Suprapubic skin (tissue), 4 donors: ENCODE results near the gene SMAP1. TPM values are rescaled to one million over a fixed set of nuclear protein-coding genes. Genes with fewer than 3 reads are reported as not detected.

Experiments
- DNase-seq, 2 donors: peaks; one replicate each; pipeline ENCODE4 v3.0.0-alpha.2; 2019; ENCODE audit warnings: low spot score in 2 of 2
- H3K27ac ChIP-seq: fragments of 200-600 bp; sonication (generic); one replicate; pipeline ENCODE4 v1.5.1; 2019
- H3K27me3 ChIP-seq: fragments of 200-600 bp; sonication (generic); one replicate; pipeline ENCODE4 v1.5.1; 2019
- H3K36me3 ChIP-seq: fragments of 200-600 bp; sonication (generic); one replicate; pipeline ENCODE4 v1.5.1; 2019
- H3K4me1 ChIP-seq: fragments of 200-600 bp; sonication (generic); one replicate; pipeline ENCODE4 v1.5.1; 2019
- H3K4me3 ChIP-seq: fragments of 200-600 bp; sonication (generic); one replicate; pipeline ENCODE4 v1.5.1; 2019; ENCODE audit warnings: mild to moderate bottlenecking
- H3K9me3 ChIP-seq: fragments of 200-600 bp; sonication (generic); one replicate; pipeline ENCODE4 v1.5.1; 2019
- CTCF ChIP-seq, 2 donors: fragments of 200-600 bp in 1 of 2; fragments of 450-650 bp in 1 of 2; sonication (generic) in 1 of 2; IDR thresholded peaks; one replicate each; pipeline ENCODE4 v1.5.1; 2016 to 2019; ENCODE audit warnings: antibody characterized with exemption in 2 of 2, mild to moderate bottlenecking in 1 of 2, moderate library complexity in 1 of 2
- EP300 ChIP-seq: sonication (generic); formaldehyde crosslinking; IDR thresholded peaks from one replicate; pipeline ENCODE4 v1.6.1; 2017; ENCODE audit warnings: antibody characterized with exemption
- POLR2A ChIP-seq, 2 donors: fragments of 450-650 bp; IDR thresholded peaks; one replicate each; pipeline ENCODE4 v1.6.1; 2017; ENCODE audit warnings: antibody characterized with exemption in 2 of 2, mild to moderate bottlenecking in 2 of 2, moderate library complexity in 2 of 2
- POLR2AphosphoS5 ChIP-seq, 3 donors: sonication (generic); formaldehyde crosslinking; IDR thresholded peaks; one replicate each; pipeline ENCODE4 v1.6.1; 2017; ENCODE audit warnings: antibody characterized with exemption in 3 of 3
- WGBS: methylation state at CpG from one replicate; pipeline ENCODE4 v1.1.5; 2018; 5-methylcytosine and 5-hydroxymethylcytosine counted together
- total RNA-seq, 4 donors: library from RNA; depleted of rRNA; stranded (reverse); fragments of >200 nt; gene quantifications; one replicate each; pipeline ENCODE4 v1.1.0, GENCODE V29; 2016

The SMAP1 gene
- total RNA-seq, 4 donors from 2014 or later = 28.8 to 39.1 (median 30.8) TPM

DNA sequence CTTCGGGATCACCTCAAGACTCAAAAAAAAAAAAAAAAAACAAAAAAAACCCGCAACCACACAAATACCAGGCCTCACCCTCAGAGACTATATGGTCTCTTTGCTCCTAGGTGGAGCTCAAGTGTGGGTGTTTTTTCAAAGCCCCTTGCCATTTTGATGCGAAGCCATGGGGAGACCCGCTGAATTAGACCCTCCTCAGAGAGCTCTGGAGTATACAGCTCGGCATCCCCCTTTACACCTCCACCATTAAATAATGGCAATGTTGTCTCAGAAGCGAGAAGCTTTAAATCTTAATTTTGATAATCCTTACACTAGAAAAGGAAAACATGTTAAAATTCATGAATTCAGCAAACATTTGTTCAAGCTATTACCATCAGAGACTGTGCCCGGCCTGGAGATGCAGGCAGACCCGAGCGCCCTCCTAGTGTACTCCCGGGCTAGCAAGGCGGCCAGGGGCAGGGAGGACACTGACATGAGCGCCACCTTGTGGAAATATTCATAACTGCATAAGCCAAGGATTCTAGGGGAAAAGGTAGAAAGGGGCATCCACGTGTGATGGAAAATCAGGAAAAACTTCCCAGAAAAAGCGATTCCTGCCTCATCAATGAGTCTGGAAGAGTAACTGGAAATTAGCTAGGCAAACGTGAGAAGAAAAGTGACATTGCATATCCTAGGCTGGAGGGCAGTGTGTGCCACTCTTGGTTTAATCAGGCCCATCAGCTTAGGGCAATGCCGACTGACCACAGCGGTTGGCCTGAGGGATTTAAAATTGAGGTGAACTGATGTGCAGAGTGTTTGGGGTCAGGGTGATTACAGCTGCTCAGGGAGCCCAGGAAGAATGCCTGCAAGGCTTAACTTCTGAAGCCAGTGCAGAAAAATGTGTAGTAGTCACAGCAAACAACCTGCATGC, 216.6 kb downstream of the SMAP1 start:
- Histone ChIP-seq H3K27ac (no peak overlapping the region), H3K4me1 (no peaks in the 10 kb centered on the region), H3K36me3 (no peaks in the 10 kb centered on the region), H3K9me3 (no peaks in the 10 kb centered on the region), H3K4me3 (no peak overlapping the region), H3K27me3 (no peaks in the 10 kb centered on the region)
- no peak for DNase-seq
- TF ChIP-seq CTCF (IDR thresholded peaks at IDR 0.05) (peak; percentile 62 to 85), POLR2AphosphoS5 (IDR thresholded peaks at IDR 0.05) (no peak)
- WGBS = 39% methylated on average over 17 of the region's 17 CpGs

DNA sequence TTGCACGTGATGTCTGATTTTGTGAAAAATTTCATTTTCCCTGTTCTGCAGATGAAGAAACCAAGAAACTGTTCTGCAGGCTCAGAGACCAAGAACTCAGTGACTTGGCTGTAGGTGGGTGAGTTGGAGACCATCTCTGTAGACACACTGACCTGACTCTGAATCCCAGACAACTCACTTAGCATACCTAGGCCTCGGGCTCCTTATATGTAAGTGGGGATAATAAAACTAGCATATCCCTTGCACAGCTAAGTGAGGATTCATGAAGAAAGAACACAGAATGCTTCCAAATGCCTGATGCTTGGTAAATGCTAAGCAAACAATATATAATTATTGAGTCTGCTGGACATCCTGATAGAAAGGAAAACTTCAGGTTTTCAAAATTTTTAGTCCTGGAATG, 218.4 kb downstream of the SMAP1 start:
- Histone ChIP-seq H3K36me3 (no peaks in the 10 kb centered on the region), H3K9me3 (no peaks in the 10 kb centered on the region), H3K4me1 (no peaks in the 10 kb centered on the region), H3K27me3 (no peaks in the 10 kb centered on the region), H3K4me3 (no peak overlapping the region), H3K27ac (no peak overlapping the region)
- no peak for TF ChIP-seq POLR2A (IDR thresholded peaks at IDR 0.05)
- no peak for TF ChIP-seq POLR2AphosphoS5 (IDR thresholded peaks at IDR 0.05)
- TF ChIP-seq EP300 = no peak
- no peak for TF ChIP-seq CTCF (IDR thresholded peaks at IDR 0.05)
- WGBS = 75% methylated on average over 2 of the region's 2 CpGs
- no peak for DNase-seq

DNA sequence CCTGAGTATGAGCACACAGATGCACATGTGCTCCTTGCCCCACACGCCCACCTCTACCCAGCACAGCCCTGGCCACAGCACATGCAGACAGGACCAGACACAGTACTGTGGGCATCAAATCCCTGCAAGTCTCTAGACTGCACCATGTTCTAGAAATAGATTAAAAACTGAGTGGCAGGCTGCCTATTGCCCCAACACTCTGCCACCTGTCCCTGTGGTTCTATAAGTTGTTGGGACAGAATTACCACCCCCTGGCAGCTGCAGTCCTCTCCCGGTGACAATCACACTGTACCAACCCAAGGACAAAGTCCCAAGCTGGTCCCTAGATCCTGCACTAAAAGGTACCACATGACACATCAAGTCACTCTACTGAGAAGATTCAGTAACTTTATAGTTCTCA, 219.0 kb downstream of the SMAP1 start:
- Histone ChIP-seq H3K4me3 (no peak overlapping the region), H3K36me3 (no peaks in the 10 kb centered on the region), H3K27me3 (no peaks in the 10 kb centered on the region), H3K9me3 (no peaks in the 10 kb centered on the region), H3K27ac (no peak overlapping the region), H3K4me1 (no peaks in the 10 kb centered on the region)
- TF ChIP-seq POLR2AphosphoS5 (IDR thresholded peaks at IDR 0.05) = no peak
- TF ChIP-seq CTCF (IDR thresholded peaks at IDR 0.05) = no peak
- TF ChIP-seq EP300 = no peak
- TF ChIP-seq POLR2A (IDR thresholded peaks at IDR 0.05) = no peak
- no peak for DNase-seq
- 96% methylated on average over 2 of the region's 2 CpGs for WGBS

DNA sequence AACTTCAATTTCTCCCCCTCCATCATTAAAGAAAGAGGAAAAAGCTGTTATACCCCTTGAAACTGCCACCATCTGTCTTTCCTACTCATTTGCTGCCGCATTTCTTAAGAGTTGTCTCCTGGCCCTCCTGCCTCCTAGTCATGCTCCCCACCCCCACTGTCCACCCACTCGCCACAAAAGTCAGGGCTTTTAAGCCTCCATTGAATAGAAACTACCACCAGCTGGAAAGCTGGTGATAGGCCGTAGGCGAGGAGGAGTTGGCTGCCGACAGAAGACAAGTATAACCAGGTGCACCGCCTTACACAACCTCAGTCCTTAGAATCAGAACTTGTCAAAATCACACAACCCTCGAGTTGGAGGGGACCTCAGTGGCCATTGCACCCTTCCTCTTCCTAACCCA, 221.6 kb downstream of the SMAP1 start:
- TF ChIP-seq POLR2A (IDR thresholded peaks at IDR 0.05) (no peak), POLR2AphosphoS5 (IDR thresholded peaks at IDR 0.05) (no peak), CTCF (IDR thresholded peaks at IDR 0.05) (no peak), EP300 (no peak)
- WGBS = 86% methylated on average over 7 of the region's 7 CpGs
- Histone ChIP-seq H3K9me3 (no peaks in the 10 kb centered on the region), H3K4me1 (no peaks in the 10 kb centered on the region), H3K27ac (no peak overlapping the region), H3K4me3 (no peak overlapping the region), H3K27me3 (no peaks in the 10 kb centered on the region), H3K36me3 (no peaks in the 10 kb centered on the region)
- DNase-seq = no peak

GRCh38 chr6:70894001-70894400, 226.3 kb downstream of the SMAP1 start:
- 77% methylated on average over 12 of the region's 12 CpGs for WGBS
- Histone ChIP-seq H3K4me1 (no peaks in the 10 kb centered on the region), H3K27me3 (no peaks in the 10 kb centered on the region), H3K9me3 (no peaks in the 10 kb centered on the region), H3K4me3 (no peak overlapping the region), H3K36me3 (no peaks in the 10 kb centered on the region), H3K27ac (no peak overlapping the region)
- DNase-seq = no peak
- no peak for TF ChIP-seq POLR2A (IDR thresholded peaks at IDR 0.05)
- TF ChIP-seq CTCF (IDR thresholded peaks at IDR 0.05) = no peak
- TF ChIP-seq EP300 = no peak
- no peak for TF ChIP-seq POLR2AphosphoS5 (IDR thresholded peaks at IDR 0.05)
